ENCODE results near the gene TFPI. TPM values are rescaled to one million over a fixed set of nuclear protein-coding genes. Genes with fewer than 3 reads are reported as not detected.

Gene TFPI
- total and polyA plus RNA-seq, 9 donors: 23.3 to 98.0 (median 48.8) TPM

- WGBS, 3 donors: 98 to 99% (median 99%) methylated on average over 2 of the region's 2 CpGs
- DNase-seq: no peak
- Histone ChIP-seq H3K36me3 (no peaks in the 10 kb centered on the region), H3K4me1 (ENCODE audit: insufficient read depth) (no peaks in the 10 kb centered on the region), H3K27me3 (peaks cover 3% of the 10 kb centered on the region), H3K4me3 (no peak overlapping the region), H3K27ac (no peak overlapping the region), H3K9me3 (no peaks in the 10 kb centered on the region)
- intact Hi-C loops (cut with DNase I): no loop called here
- TF ChIP-seq CTCF (IDR thresholded peaks at IDR 0.05): no peak
- TF ChIP-seq EP300 (IDR thresholded peaks at IDR 0.05): no peak
- TF ChIP-seq POLR2A (IDR thresholded peaks at IDR 0.05): no peak
Observed at GRCh38 chr2:187470698-187471097, 83.5 kb downstream of the TFPI start.

DNA sequence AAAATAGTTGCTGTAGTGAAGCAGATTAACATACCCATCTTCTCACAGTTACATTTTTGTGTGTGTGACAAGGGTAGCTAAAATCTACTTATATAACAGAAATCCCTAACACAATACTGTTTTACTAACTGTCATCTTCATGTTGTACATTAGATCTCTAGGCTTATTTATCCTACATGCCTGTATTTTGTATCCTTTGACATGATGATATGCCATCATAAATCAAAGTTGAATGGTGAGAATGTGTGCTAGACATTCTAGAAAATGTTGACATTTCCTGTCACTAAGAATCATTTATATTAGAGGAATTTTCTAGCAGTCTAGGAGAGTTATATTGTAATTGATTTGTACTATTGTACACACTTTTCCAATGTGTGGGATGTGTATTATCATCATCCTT, 84.7 kb downstream of the TFPI start:
- Histone ChIP-seq H3K9me3 (no peaks in the 10 kb centered on the region), H3K36me3 (no peaks in the 10 kb centered on the region), H3K4me3 (no peak overlapping the region), H3K27ac (no peak overlapping the region), H3K27me3 (peaks cover 3% of the 10 kb centered on the region), H3K4me1 (ENCODE audit: insufficient read depth) (no peaks in the 10 kb centered on the region)
- DNase-seq: no peak
- intact Hi-C loops (cut with DNase I): no loop called here
- TF ChIP-seq POLR2A (IDR thresholded peaks at IDR 0.05) (no peak), EP300 (IDR thresholded peaks at IDR 0.05) (no peak)

DNA sequence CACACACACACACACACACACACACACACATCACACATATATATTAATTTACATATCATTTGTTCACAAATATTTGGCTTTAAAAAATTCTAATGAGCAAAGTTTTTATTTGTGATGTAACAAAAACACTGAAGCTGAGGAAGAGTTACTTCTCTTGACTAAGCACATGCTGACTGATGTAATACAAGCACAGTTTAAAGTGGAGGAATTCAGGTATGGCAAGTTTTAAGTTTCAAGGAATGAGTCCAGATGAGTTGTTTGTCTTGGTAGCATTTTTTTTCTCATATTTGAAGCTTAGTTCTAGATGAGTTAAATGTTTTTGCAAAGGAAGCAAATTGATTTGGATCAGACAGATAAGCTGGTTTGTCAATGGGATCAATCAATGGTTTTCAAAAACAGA, 86.0 kb downstream of the TFPI start:
- no peak for TF ChIP-seq POLR2A (IDR thresholded peaks at IDR 0.05)
- TF ChIP-seq EP300 (IDR thresholded peaks at IDR 0.05): no peak
- TF ChIP-seq CTCF (IDR thresholded peaks at IDR 0.05): no peak
- intact Hi-C loops (cut with DNase I): no loop called here
- Histone ChIP-seq H3K4me3 (no peak overlapping the region), H3K27ac (no peak overlapping the region), H3K36me3 (no peaks in the 10 kb centered on the region), H3K4me1 (ENCODE audit: insufficient read depth) (no peaks in the 10 kb centered on the region), H3K9me3 (no peaks in the 10 kb centered on the region), H3K27me3 (peaks cover 3% of the 10 kb centered on the region)
- no peak for DNase-seq

- TF ChIP-seq POLR2A (IDR thresholded peaks at IDR 0.05) (no peak), CTCF (IDR thresholded peaks at IDR 0.05) (no peak), EP300 (IDR thresholded peaks at IDR 0.05) (no peak)
- no peaks in the 10 kb centered on the region for H3K9me3 ChIP-seq
- H3K4me3 ChIP-seq: no peak overlapping the region
- 78 to 90% (median 81%) methylated on average over 2 of the region's 2 CpGs for WGBS, 3 donors
- H3K4me1 ChIP-seq (ENCODE audit: insufficient read depth): no peaks in the 10 kb centered on the region
- DNase-seq: no peak
- intact Hi-C loops (cut with DNase I): no loop called here
- no peak overlapping the region for H3K27ac ChIP-seq
- H3K36me3 ChIP-seq: no peaks in the 10 kb centered on the region
- peaks cover 3% of the 10 kb centered on the region for H3K27me3 ChIP-seq
Observed at GRCh38 chr2:187466129-187466792, 88.0 kb downstream of the TFPI start.

- Histone ChIP-seq H3K4me3 (no peak overlapping the region), H3K9me3 (no peaks in the 10 kb centered on the region), H3K27ac (no peak overlapping the region), H3K36me3 (no peaks in the 10 kb centered on the region), H3K4me1 (ENCODE audit: insufficient read depth) (no peaks in the 10 kb centered on the region), H3K27me3 (peaks cover 3% of the 10 kb centered on the region)
- 34 to 36% (median 36%) methylated on average over 4 of the region's 4 CpGs for WGBS, 3 donors
- intact Hi-C loops (cut with DNase I): no loop called here
- no peak for DNase-seq
- TF ChIP-seq EP300 (IDR thresholded peaks at IDR 0.05) (no peak), POLR2A (IDR thresholded peaks at IDR 0.05) (no peak), CTCF (IDR thresholded peaks at IDR 0.05) (no peak)
Observed at GRCh38 chr2:187462839-187463238, 91.4 kb downstream of the TFPI start.
